Measurements from ENCODE around the gene ALKBH5. TPM values are rescaled to one million over a fixed set of nuclear protein-coding genes. Genes with fewer than 3 reads are reported as not detected.
A peak's percentile ranks its signal among the peaks of the same experiment; 100 is the strongest.

Gene ALKBH5
- total and polyA plus RNA-seq, 2 experiments from 2014 or later = 81.9 to 161 TPM

DNA sequence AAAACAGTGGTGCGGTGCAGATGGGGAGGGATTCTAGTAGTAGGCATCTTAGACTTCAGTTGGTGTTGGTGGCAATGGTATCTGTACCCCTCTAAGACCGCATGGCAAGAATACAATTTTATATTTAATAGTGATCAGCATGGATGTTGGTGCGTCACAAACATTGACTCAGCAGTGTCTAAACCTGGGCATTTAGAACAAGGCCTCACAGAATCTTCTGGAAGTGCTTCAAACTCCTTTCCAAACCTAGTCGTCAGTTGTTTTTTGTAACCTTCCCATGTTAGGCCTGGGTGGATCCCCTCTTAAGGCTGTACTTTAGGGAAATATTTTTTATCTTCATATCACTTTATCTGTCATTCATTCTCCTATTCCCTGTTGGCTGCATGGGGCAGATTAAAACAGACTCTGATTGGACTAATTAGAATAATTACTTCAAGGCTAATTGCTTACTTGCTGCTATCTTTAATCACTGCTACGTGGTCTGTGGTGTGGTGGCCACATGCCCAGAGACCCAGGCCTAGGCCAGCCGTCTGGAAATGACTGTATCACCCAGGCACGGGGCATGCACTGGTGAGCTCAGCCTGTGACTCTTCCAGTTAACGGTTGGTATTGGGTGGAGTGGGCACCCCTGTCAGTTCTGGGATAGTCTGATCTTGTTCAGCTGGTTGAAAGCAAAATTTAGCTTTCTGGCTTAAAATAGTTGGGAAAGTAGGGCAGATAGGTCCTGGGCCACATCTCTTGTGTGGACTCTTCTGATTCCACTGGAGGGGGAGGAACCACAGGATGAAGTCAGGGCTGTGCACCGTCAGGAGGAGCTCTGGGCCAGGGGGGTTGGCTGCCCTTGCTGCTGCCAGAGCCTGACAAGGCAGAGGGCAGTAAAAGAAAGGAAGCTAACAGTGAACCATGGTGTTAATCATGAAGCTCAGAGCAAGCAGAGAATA is 4.5 kb downstream of the ALKBH5 start:
- DNase-seq = peak; percentile 88
- in situ Hi-C loops (cut with MboI) = no loop called here
- H4K20me1 ChIP-seq (ENCODE audit: insufficient read depth) = peaks cover 16% of the 10 kb centered on the region

DNA sequence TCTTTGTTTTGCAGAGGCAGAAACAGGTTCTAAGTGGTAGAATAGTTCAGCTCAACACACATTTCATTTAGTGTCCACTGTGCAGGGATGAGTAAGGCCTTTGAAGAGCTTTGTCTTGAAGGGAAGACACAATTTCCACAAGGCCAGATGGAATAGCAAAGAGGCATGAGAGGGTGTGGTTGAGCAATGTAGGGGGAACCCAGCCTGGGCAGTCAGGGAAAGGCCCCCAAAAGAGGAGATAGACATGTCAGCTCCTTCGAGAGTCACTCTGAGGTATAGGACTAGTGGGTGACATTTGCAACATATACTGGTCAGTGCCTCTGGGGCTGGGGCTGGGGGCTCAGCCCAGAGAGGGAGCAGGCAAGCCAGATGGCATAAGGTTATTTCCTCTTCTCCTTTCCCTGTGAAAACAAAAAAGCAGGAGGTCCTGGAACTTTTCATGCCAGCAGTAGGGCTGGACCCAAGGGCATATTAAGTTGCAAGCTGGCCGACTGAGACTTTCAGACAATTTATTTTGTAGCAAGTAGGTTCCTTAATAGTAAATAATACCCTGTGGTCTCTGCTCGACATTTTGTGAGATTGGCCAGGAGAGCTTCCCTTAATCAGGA is 7.1 kb downstream of the ALKBH5 start:
- Histone ChIP-seq H3K9me2 (ENCODE audit: insufficient read depth) (no peaks in the 10 kb centered on the region), H3K79me2 (ENCODE audit: insufficient read depth) (peaks cover 100% of the 10 kb centered on the region), H2AFZ (no peak overlapping the region), H3F3A (ENCODE audit: insufficient read depth) (peaks cover 47% of the 10 kb centered on the region), H3K27me3 (replicated peaks; ENCODE audit: insufficient read depth) (no peaks in the 10 kb centered on the region), H4K20me1 (ENCODE audit: insufficient read depth) (peaks cover 22% of the 10 kb centered on the region), H3K4me1 (ENCODE audit: insufficient read depth) (peaks cover 50% of the 10 kb centered on the region), H3K9me3 (ENCODE audit: low read depth) (no peaks in the 10 kb centered on the region), H3K27ac (peak overlapping the region; percentile 14; the same call in 1 of the 2 replicates), H3K9ac (no peak overlapping the region), H3K4me2 (ENCODE audit: unreplicated experiment) (no peak overlapping the region), H3K36me3 (ENCODE audit: low read depth) (peaks cover 19% of the 10 kb centered on the region; the same call in 1 of the 2 replicates), H3K4me3 (no peak overlapping the region)
- in situ Hi-C loops (cut with MboI) = no loop called here
- WGBS, 2 experiments (ENCODE audit: low coverage in 1 of 2, low lambda C conversion rate in 2 of 2, missing lambda C conversion rate in 2 of 2) = 59 to 66% methylated on average over 3 of the region's 3 CpGs
- peak; percentile 36 for DNase-seq
- TF ChIP-seq EZH2 (IDR thresholded peaks at IDR 0.05; ENCODE audit: insufficient read depth, poor library complexity, severe bottlenecking) (no peak), EZH2phosphoT487 (IDR thresholded peaks at IDR 0.05; ENCODE audit: insufficient read depth, low read depth) (no peak)

More for the DNA sequence above, 4.5 kb downstream of the ALKBH5 start:
- Histone ChIP-seq H3F3A (ENCODE audit: insufficient read depth) (peaks cover 56% of the 10 kb centered on the region), H3K4me3 (peak overlapping the region; percentile 94), H2AFZ (no peak overlapping the region), H3K4me2 (ENCODE audit: unreplicated experiment) (peak overlapping the region; percentile 98), H3K9me2 (ENCODE audit: insufficient read depth) (no peaks in the 10 kb centered on the region), H3K4me1 (ENCODE audit: insufficient read depth) (peaks cover 50% of the 10 kb centered on the region), H3K27me3 (replicated peaks; ENCODE audit: insufficient read depth) (no peaks in the 10 kb centered on the region), H3K9me3 (ENCODE audit: low read depth) (no peaks in the 10 kb centered on the region), H3K27ac (peak overlapping the region; percentile 97), H3K79me2 (ENCODE audit: insufficient read depth) (peaks cover 94% of the 10 kb centered on the region), H3K36me3 (ENCODE audit: low read depth) (peaks cover 9% of the 10 kb centered on the region; the same call in 1 of the 2 replicates), H3K9ac (peak overlapping the region; percentile 96)
- WGBS, 2 experiments (ENCODE audit: low coverage in 1 of 2, low lambda C conversion rate in 2 of 2, missing lambda C conversion rate in 2 of 2) = 1 to 3% methylated on average over 9 of the region's 9 CpGs
- no peak for TF ChIP-seq EZH2phosphoT487 (IDR thresholded peaks at IDR 0.05; ENCODE audit: insufficient read depth, low read depth)
- no peak for TF ChIP-seq EZH2 (IDR thresholded peaks at IDR 0.05; ENCODE audit: insufficient read depth, poor library complexity, severe bottlenecking)

DNA sequence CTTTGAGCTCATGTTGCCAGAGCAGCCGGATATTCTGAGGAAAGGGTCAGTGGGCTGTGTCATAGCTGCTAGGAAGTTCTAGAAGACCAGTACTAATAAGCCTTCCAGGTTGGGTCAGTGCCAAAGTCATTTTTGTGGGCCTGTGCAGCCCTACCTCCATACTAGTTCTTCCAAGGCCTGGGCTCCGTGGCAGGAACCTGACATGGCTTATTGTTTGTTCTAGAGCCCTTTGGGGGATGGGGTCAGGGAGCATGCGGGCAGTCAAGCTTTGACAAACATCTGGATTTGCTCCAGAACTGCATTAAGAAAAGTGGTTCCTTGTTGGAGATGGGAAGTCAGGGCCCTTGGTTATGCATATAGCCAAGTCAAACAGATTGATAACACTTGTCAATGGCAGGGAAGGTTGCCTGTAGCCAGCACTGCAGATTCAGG is 7.6 kb downstream of the ALKBH5 start:
- Histone ChIP-seq H3K9me3 (ENCODE audit: low read depth) (no peaks in the 10 kb centered on the region), H3K9ac (no peak overlapping the region), H3K27me3 (replicated peaks; ENCODE audit: insufficient read depth) (no peaks in the 10 kb centered on the region), H3K9me2 (ENCODE audit: insufficient read depth) (no peaks in the 10 kb centered on the region), H2AFZ (no peak overlapping the region), H3K79me2 (ENCODE audit: insufficient read depth) (peaks cover 100% of the 10 kb centered on the region), H3F3A (ENCODE audit: insufficient read depth) (peaks cover 42% of the 10 kb centered on the region), H3K27ac (peak overlapping the region; percentile 14), H3K4me1 (ENCODE audit: insufficient read depth) (peaks cover 50% of the 10 kb centered on the region), H3K36me3 (ENCODE audit: low read depth) (peaks cover 24% of the 10 kb centered on the region), H3K4me2 (ENCODE audit: unreplicated experiment) (no peak overlapping the region), H4K20me1 (ENCODE audit: insufficient read depth) (peaks cover 22% of the 10 kb centered on the region), H3K4me3 (no peak overlapping the region)
- in situ Hi-C loops (cut with MboI) = no loop called here
- no peak for TF ChIP-seq EZH2phosphoT487 (IDR thresholded peaks at IDR 0.05; ENCODE audit: insufficient read depth, low read depth)
- no peak for TF ChIP-seq EZH2 (IDR thresholded peaks at IDR 0.05; ENCODE audit: insufficient read depth, poor library complexity, severe bottlenecking)
- no peak for DNase-seq
- WGBS, 2 experiments (ENCODE audit: low coverage in 1 of 2, low lambda C conversion rate in 2 of 2, missing lambda C conversion rate in 2 of 2) = 61 to 66% methylated on average over 3 of the region's 3 CpGs

DNA sequence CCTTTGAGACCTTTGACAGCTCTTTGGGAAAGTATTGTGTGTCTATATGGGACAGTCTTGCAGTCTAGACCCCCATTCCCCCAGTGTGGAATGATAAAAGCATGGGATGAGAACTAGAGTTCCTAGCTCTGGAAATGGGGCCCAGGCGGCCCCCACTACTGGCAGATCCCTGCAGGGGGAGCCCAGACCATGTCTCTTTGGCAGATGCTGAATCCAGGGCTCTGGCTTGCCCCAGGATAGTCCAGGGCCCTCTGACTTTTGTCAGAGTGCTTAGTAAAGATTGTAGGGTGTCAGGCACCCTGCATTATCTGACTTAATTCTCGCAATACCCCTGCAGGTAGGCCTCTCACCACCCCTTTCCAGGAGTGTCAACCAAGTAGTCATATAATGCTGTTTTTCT is 8.3 kb downstream of the ALKBH5 start:
- in situ Hi-C loops (cut with MboI) = no loop called here
- Histone ChIP-seq H3K36me3 (ENCODE audit: low read depth) (peaks cover 30% of the 10 kb centered on the region), H3K27ac (no peak overlapping the region), H3K4me2 (ENCODE audit: unreplicated experiment) (no peak overlapping the region), H3K9me2 (ENCODE audit: insufficient read depth) (no peaks in the 10 kb centered on the region), H3F3A (ENCODE audit: insufficient read depth) (peaks cover 35% of the 10 kb centered on the region), H4K20me1 (ENCODE audit: insufficient read depth) (peaks cover 22% of the 10 kb centered on the region), H3K27me3 (replicated peaks; ENCODE audit: insufficient read depth) (no peaks in the 10 kb centered on the region), H3K9me3 (ENCODE audit: low read depth) (no peaks in the 10 kb centered on the region), H3K4me3 (no peak overlapping the region), H3K4me1 (ENCODE audit: insufficient read depth) (peaks cover 48% of the 10 kb centered on the region), H3K9ac (no peak overlapping the region), H2AFZ (no peak overlapping the region), H3K79me2 (ENCODE audit: insufficient read depth) (peaks cover 100% of the 10 kb centered on the region)
- DNase-seq = peak; percentile 50
- 96 to 100% methylated on average over 2 of the region's 2 CpGs for whole genome bisulfite sequencing, 2 experiments (ENCODE audit: low coverage in 1 of 2, low lambda C conversion rate in 2 of 2, missing lambda C conversion rate in 2 of 2)
- TF ChIP-seq EZH2 (IDR thresholded peaks at IDR 0.05; ENCODE audit: insufficient read depth, poor library complexity, severe bottlenecking) (no peak), EZH2phosphoT487 (IDR thresholded peaks at IDR 0.05; ENCODE audit: insufficient read depth, low read depth) (no peak)

All from GM23248 (cell line).